Measurements from ENCODE around the gene ABHD1.
A peak's percentile ranks its signal among the peaks of the same experiment; 100 is the strongest.

ABHD1 gene

GRCh38 chr2:27086724-27087593 is 36.7 kb upstream of the ABHD1 start, which contains the start of gene KHK:
TSS of gene KHK (plus strand) at chr2:27086772. CDS start at chr2:27087260, 488 bp downstream.
- no peak for DNase-seq

DNA sequence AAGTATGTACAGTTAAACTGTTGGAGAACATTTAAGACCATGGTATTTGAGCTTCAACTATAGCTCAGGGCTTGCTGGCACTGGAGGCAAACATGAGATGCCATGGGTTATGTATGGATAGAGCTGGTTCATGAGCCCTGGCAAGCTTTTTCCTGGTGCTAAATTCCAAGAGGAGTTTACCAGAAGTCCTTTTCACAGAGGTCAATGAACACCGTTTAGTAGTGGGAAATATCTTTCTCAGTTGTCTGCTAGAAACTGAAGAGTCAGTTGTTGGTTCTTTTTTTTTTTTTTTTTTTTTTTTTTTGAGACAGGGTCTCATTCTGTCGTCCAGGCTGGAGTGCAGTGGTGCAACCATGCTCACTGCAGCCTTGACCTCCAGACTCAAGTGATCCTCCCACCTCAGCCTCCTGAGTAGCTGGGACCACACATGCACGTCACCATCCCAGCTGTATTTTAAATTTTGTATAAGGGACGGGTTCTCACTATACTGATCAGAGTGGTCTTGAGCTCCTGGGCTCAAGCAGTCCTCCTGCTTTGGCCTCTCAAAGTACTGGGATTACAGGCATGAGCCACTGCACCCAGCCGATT is 35.7 kb upstream of the ABHD1 start:
- DNase-seq = no peak

- no peak for DNase-seq
Observed at GRCh38 chr2:27088634-27089033, 35.0 kb upstream of the ABHD1 start.

GRCh38 chr2:27089111-27089954 is 34.3 kb upstream of the ABHD1 start:
- DNase-seq = no peak

DNA sequence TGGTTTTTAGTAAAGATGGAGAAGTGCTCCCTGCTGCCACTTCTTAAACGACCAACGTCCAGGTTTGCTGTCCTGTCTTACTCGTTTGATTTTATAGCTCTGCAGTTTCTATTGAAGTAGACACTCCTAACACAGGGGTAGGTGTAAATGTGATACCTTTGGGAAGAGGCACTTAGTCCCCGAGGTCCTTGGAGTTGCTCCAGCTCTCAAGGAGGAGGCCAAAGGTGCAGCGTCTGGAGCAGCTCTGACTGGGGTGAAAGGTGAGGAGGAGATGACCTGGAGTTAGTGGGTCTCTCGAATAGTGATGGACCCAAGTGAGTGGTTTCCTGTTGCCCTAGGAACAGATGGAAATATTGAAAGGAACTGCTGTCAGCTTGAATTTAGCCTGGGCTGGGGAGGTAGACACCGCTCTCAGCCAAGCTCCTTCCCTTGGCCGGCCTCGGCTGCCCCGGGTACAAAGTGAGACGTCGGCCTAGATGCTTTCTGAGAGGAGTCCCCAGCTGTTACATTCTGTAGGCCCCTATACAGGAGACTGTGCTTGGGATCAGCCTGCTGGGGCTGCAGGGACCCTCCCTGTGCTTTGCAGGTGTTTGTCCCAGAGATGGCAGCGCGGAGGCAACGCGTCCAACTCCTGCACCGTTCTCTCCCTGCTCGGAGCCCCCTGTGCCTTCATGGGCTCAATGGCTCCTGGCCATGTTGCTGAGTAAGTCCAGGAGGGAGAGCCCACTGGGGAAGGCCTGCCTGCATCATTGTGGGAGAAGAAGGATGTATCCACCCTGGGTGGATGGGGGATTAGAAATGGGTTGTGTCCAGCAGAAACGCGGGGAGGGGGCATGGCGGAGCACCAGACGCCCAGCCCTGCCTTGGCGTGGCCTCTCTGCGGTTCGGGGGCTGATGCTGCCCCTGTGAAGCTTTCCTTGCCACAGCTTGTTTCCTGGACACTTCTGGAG is 31.6 kb upstream of the ABHD1 start:
- DNase-seq = no peak

DNA sequence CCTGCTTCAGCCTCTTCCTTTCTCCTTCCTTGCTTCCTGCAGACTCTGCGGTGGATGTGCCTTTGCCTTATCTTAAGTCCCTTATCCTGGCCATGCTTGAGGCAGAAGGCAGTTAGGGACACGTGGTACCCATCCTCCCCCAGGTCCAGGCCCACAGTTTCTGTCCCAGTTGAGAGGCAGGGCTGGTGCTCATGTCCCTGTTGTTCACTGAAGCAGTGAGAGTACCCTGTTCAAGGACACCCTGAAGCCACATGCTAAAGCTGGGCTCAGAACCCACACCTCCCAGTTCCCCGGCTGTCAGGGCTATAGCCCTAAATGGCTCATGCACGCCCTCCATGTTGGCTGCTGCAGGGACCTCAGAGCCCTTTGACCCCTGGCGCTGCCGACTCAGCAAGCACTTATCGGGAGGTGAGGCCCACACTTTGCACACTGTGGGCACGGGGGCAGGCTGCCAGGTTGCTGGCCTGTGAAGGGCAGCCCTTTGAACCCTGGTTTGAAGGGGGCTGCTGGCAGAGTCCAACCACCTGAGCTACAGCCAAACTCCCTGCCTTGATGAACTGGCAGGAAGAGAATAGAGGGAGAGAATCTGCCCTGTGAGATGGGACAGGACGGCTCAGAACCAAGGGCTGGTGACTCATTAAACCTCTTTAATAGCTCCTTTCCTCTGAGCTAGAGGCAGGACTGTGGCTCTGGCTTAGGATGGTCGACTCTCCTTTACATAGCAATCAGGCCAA is 30.8 kb upstream of the ABHD1 start:
- no peak for DNase-seq

- no peak for DNase-seq
Observed at GRCh38 chr2:27093430-27094352, 29.9 kb upstream of the ABHD1 start.

DNA sequence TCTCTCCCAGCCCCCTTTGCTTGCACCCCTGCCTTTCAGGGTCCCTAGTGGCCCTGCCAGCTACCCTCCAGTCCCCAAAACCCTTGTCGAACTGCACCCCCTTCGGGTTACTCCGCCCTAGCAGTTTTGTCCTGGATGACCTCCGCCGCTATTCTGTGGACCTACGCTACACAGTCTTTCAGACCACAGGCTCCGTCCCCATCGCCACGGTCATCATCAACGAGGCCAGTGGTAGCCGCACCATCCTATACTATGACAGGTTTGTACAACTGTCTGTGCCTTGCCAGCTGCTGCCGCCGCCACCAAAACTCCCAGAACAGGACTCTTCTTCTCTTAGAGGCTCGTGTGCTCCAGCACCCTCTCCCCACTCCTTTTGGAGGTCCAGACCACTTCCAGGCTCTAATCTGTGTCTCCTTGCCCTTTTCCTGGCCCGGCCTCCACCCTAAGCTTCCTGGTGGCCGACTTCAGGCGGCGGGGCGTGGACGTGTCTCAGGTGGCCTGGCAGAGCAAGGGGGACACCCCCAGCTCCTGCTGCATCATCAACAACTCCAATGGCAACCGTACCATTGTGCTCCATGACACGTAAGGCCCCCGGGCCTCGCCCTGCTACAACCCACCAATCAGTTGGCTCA is 29.1 kb upstream of the ABHD1 start:
- no peak for DNase-seq

GRCh38 chr2:27095427-27095744 is 28.2 kb upstream of the ABHD1 start:
- DNase-seq = no peak

DNA sequence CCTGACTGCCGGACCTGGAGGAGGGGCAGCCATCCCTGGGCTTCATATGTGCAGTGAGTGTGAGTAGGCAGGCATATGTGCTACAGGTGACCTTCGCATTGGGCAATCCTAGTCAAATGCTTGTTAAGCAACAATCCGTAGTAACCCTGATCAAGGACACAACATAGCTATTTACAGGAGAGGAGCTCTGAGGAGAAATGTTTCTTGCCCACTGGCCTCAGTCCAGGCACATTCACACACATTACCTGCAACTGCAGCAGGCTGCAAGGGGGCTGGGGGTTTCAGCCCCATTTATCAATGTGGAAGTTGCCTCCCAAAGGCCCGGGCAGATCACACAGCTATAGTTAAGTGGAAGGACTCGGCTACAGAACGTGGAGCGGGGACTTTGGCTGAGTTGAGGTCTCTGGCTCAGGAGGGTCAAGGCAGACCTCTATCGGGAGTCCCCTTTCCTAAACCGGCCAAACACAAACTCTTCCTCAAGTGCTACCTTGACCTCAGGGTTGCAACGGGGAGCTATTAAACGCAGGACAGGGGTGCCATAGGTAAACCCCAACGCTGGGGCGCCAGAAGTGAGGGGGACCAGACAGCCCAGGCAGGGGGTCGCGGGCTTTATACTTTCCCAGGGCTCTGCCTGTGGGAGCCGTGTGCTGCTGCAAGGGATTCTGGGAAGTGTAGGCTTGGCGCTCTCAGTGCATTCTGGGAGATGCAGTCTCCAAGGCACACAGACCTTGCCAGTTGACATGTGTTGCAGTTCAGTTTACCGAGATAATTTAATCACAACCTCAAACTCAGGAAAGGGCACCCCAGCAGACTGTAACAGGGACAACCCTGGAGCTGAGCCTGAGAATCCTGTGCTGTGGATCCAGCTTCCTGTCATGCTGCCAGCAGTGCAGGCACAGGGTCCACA is 27.6 kb upstream of the ABHD1 start:
- peak in 2 of 5 donors; percentile 18 to 48 for DNase-seq

GRCh38 chr2:27096748-27097297 is 26.8 kb upstream of the ABHD1 start:
- DNase-seq = no peak

- DNase-seq = no peak
Observed at GRCh38 chr2:27097341-27097740, 26.3 kb upstream of the ABHD1 start.

DNA sequence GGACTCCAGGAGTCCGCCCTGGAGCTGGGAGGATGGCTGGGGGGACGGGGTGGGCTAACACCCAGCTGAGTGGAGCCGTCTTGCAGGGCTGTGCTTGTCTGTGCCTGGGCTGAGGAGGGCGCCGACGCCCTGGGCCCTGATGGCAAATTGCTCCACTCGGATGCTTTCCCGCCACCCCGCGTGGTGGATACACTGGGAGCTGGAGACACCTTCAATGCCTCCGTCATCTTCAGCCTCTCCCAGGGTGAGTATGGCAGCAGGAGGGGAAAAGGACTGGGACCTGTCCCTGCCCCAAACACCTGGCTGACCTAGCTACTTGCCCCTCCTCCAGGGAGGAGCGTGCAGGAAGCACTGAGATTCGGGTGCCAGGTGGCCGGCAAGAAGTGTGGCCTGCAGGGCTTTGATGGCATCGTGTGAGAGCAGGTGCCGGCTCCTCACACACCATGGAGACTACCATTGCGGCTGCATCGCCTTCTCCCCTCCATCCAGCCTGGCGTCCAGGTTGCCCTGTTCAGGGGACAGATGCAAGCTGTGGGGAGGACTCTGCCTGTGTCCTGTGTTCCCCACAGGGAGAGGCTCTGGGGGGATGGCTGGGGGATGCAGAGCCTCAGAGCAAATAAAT is 24.2 kb upstream of the ABHD1 start:
- no peak for DNase-seq

DNA sequence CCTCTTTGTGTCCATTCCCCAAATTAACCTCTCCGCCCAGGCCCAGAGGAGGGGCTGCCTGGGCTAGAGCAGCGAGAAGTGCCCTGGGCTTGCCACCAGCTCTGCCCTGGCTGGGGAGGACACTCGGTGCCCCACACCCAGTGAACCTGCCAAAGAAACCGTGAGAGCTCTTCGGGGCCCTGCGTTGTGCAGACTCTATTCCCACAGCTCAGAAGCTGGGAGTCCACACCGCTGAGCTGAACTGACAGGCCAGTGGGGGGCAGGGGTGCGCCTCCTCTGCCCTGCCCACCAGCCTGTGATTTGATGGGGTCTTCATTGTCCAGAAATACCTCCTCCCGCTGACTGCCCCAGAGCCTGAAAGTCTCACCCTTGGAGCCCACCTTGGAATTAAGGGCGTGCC is 23.6 kb upstream of the ABHD1 start:
- no peak for DNase-seq

DNA sequence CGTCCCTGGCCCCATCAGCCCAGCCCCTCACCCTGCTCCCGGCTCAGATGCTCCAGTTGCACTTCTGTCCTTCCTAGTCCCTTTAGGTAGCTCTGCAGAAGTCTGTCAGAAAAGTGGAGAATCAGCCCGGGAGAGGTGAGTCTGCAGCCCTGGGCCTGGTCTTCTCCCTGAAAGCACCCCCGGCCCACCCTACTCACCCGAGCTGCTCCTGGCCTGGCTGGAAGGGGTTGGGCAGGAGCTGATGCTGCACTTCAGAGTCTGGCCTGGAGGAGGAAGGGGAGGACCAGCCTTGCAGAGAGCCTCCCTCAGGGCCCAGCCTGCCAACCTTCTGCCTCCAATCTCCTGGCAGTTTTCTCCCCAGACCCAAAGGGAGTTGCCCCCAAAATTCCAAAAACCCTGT is 21.3 kb upstream of the ABHD1 start:
- DNase-seq = no peak

GRCh38 chr2:27105981-27106380 is 17.6 kb upstream of the ABHD1 start:
- no peak for DNase-seq

- no peak for DNase-seq
Observed at GRCh38 chr2:27108221-27108620, 15.4 kb upstream of the ABHD1 start.

GRCh38 chr2:27109083-27109482 is 14.5 kb upstream of the ABHD1 start:
- DNase-seq = no peak
